HG03521 (cell line): Measurements from ENCODE around the gene CFLAR.
"Not testable (repeated sequence)": the region's sequence is repeated elsewhere in the genome, so short reads cannot be mapped to it uniquely, and the experiment has no call there.

Experiments used
- ATAC-seq: cut with Tn5 transposase; IDR thresholded peaks from one replicate; pipeline ENCODE4 v1.9.1; 2021; ENCODE audit warnings: mild to moderate bottlenecking, moderate library complexity; ENCODE audit not compliant: unreplicated experiment

The CFLAR gene

DNA sequence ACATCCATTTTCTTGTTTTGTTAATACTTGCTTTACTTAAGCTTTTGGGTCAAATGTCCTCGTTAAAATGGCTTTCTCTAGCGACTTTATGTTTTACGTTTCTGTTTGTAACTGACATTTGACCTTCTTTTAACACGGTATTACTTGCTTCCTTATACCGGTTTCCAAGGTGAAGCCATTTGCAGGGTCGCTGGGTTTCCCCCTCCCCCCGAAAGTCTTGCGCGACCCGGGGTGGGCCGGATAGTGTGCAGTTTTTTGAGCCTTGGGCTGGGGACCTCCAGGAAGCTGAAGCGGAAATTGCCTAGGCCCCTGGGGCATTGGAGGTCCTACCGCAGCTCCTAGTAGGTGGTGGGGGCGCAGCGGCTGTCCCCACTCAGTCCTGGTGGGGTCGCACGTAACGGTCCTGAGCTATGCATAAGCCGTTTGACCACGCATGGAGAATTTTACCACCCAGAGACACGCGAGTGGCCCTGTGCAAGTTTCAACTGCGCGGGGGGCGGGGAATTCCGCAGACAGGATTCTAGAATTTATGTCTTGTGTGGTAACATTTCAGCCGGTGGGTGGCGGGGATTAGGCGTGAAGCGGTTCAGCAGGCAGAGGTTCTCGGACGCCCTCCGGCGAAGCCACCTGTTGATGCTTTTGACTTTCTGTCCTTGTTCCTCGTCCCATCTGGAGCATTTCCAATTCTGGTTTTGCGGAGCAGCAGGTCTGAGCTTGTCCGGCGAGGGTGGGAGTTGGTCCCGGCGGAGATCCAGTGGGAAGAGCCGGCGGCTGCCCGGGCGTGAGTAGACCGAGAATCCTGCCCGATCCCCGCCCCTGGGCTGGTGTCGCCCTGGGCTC, 2.4 kb downstream of the CFLAR start:
- peak; percentile 40 for ATAC-seq

DNA sequence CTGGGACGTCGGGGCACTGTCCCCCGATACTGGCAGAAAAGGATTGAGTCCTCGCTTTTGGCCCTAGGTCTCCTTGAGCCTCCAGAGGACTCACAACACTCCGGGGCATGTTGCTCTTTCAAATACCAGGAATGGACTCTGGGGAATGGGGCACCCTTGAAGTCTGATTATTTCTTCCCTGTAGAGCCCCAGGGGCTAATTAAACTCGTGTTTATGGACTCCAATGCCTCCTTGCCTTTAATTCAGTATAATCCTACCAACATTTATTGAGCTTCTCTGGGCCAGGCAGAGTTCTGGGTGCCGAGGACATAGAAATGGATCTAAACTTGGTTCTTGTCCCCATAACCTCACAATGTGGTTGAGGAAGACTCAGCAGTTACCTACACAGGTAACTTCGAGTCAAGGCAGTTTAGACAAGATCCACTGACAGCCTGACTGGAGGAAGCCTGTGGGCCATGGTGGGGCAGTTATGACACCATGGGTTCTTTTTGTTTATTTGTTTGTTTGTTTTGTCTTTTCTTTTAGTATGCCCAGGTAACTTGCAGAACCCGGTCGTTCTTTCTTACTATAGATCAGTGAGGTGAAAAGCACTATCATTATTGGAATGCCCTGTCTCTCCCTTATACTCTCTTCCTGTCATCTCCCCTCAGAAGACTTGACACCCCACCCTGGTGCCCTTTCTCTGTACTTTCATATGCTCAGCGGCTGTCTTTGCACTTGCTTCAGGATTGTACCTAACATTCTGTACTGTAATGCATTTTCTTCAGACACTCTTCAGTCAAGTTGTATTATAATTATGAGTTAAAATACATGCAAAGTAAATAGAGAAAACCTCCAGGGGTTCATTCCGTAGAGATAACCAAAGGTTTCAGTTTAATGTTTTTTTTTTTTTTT, 3.2 kb downstream of the CFLAR start:
- ATAC-seq = no peak

DNA sequence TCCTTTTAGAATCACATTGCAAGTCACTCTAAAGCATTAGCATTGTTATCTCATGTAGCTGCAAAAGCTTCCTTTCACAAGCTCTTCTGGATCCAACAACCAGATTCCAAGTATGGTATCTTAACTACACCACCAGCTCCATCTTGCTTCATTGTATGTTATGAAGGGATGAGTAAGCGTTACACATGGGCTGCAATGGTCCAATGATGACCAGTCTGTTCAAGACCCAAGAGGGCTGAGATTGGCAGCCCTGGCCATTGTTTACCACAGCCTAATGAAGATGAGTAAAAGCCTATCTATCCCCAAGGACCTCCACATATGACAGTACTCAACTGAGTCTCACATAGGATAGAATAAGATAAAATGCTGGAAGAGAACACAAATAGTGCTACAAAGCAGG, 6.3 kb downstream of the CFLAR start:
- ATAC-seq = no peak

DNA sequence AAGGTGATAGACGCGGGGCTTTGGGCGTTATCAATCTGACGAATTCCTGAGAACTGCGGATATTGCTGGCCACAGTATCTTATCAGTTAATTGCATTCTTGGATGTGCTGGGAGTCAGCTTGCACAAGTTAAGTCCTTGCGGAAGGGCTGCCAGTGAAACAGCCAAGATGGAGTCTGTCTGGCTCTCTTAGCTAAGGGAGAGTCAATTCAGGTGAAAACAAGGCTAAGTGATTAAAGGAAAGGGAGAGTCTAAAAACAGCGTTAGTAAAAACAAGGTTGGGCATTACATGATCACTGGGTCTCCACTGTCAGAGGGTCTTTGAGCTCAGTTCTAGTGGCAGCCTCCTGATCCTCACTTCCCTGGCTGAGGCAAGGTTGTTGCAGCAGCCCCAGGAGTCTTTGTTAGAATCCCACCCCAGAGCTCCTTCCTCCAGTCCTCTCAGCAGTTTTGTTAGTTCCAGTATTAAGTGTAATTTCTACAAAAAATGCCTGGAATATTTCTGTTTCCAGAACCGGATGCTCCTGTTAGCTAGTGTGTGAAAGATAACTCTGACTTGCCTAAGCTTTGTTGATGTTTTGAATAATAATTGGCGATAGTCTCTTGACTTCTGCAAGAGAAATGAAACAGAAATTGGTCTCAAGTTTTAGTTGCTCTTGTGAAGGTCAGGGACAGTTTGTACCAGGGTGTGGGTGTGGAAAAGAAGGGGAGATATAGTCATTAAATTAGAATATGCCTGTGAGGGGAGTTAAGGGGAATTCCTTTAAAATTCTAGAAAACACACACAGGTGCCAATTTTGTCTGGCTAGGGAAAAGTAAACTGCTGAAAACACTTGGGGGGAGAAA, 10.6 kb downstream of the CFLAR start:
- no peak for ATAC-seq

DNA sequence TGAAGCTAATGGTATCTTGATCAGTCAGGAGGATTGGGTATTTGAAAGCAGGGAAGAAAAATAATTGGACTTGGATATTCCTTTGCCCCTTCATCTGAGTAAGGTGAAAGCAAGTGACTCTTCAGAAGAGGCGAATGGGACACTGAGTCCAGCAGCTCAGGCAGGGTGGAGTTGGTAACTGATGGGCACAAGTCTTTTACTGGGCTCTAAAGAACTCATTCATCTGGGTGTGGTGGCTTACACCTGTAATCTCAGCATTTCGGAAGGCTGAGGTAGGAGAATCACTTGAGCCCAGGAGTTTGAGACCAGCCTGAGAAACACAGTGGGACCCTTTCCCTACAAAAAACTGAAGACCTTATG, 11.2 kb downstream of the CFLAR start:
- ATAC-seq = no peak

DNA sequence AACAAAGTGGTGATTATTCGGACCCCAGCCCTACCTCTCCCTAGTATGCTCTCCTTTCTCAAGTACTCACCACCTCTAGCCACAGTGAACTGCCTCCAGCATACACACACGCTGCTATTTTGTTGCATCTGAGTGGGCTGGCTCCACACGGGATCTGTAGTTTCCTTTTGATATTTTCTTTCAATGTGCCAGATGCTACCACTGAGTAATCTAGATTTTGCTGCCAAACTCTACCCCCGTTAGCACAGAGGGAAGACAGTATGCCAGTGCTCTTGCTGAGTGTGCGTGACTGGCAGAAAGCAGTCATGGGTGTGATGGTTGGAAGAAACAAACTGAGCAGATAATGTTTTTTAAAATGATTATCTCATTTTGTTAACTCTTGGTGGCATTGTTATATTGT, 11.6 kb downstream of the CFLAR start:
- ATAC-seq = no peak

DNA sequence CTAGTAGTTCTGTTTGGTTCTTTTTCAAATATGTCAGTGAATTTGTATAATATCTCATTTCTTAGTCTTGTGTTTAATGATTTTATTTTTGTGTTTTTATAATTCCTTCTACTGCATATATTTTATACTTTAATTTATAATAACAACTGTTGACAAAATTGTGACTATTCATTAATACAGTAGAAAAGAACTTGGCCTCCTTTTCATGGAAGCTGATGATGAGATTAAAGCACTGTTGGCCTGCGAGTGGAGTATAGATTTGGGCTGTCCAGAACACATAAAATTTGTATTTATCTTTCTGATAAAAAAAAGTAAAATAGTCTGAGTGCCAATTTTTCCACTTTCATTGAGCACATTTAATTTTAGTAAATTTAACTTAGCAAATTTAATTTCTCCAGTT, 12.1 kb downstream of the CFLAR start:
- no peak for ATAC-seq

DNA sequence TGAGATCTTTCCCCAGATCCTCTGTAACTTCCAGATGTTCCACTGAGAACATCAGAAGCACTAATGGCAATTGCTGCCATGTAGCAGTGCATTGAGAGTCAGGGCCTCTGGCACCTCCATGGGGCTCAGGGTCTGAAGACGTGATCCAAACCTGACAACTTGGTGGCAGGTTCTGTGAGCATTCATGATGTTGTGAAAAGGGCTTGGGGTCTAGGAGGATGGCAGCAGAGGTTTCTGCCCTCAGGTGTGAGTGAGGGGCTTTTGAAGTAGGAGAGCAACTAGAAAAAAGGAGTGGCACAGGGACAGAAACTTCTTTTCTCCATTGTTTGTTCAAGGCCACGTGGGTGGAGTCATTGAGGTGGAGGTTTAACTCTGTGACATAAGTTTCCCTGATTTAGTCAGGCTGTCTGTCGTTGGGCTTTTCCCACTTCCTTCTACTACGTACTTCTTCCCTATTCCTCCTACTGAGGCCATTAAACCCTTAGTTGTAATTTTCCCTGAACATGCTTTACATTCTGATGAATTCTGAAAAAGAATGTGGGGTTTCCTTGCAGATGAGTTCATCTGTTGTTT, 13.1 kb downstream of the CFLAR start:
- no peak for ATAC-seq

DNA sequence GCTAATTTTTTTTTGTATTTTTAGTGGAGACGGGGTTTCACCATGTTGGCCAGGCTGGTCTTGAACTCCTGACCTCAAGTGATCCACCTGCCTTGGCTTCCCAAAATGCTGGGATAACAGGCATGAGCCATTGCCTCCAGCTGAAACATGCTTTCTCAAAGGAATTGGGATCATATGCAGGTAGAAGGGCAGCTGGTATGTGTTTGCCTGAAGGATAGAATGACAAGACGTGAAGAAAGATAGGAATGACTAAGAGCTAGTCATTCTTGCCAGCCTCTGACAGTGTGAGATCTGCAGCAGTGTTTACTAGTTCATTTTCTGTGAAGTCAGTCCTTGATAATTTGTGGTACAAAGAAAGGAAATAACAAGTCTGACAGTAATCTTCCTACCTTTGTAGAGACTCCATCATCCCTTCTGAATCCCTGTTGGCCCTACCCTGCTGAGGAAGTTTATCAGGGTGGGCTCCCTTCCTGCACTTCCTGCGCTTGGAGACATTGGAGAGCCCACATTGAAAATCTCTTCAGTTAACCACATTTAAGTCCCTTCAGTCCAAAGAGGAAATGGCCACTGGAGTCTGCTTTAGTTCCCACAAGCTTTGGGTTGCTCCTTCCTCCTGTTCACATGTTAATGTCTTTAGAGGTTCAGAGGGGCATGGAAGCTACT, 14.7 kb downstream of the CFLAR start:
- no peak for ATAC-seq

DNA sequence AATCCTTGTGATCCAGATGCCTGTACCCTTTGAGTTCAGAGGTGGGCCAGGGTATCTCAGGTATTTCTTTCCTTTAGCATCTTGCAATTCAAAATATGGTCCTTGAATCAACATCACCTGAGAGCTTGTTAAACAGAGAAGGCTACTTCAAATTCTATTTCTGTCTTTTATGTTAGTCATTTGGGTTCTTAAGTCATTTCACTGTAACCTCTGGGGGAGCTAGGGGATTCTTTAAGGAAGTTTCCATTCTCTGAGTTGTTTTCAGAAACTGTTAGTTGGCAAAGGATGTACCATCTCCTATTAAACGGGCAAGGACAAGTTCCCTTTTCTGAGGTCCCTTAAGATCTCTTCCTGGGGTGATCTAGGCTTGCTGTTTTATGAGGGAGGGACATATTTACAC, 16.6 kb downstream of the CFLAR start:
- no peak for ATAC-seq

DNA sequence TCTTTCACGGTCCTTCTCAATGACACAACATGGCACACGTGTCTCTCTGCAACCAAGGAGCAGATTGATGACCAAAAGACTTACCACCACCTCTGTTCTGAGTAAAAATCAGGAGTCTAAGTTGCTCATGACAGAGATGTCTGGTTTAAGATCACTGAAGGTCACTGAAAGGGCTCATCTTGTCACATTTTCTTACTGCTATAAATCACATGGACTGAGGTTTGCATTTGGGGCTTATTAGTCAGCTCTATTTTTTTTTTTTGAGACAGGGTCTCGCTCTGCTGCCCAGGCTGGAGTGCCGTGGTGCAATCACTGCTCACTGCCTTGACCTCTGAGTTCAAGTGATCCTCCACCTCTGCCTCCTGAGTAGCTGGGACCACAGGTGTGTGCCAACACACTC, 19.4 kb downstream of the CFLAR start:
- ATAC-seq = no peak

DNA sequence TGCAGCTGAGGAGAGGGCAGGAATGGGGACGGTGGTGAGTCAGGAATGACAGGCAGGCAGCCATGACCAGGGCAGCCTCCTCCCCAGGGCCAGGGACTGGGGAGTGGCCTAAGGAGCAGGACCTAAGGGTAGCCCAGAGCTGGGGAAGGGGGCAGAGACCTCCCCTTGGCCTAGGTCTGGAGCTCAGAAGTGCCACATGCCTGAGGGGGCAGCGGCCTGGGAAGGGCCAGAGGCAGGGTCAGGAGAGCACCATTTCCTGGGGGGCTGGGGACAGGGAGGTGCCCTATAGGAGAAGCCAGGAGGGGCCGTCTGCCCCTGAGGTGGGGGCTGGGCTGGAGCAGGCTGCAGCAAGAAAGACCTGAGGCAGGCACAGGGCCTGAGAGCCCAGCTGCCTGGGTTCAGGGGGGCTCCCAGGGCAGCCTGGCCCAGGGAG, 20.9 kb downstream of the CFLAR start:
- ATAC-seq = no peak

DNA sequence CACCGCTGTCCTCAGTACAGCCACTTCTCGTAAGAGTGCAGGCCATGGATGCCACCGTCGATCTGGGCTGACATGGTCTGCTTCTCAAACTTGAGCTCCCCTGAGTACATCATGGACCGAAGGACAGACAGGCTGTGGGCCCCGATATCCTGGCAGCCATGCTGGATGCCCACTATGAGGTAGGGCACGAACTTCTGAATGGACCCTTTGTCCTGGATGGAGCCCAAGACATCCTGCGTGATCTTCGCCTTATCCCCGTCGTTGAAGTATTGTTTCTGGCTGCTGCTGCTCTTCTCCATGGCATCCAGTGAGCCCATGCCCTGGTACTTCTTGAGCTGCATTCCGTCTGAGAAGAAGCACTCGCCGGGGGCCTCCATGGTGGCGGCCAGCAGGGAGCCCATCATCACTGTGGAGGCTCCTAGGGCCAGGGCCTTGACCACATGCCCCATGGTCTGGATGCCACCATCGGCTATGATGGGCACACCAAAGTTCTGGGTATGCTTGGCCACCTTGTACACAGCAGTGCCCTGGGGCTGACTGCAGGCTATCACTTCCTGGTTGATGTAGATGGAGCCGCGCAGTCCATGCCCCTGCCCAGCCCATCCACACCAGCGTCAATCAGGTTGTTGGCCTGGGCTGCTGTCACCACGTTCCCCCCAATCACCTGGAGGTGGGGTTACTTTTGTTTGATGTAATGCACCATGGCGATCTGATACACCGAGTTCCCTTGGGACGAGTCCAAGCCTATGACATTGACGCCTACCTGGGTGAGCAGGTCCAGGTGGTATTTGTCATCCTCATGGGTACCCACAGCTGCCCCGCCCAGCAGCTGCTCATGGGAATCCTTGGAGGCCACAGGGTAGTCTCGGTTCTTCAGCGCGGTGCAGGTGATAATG, 21.8 kb downstream of the CFLAR start:
- no peak for ATAC-seq

DNA sequence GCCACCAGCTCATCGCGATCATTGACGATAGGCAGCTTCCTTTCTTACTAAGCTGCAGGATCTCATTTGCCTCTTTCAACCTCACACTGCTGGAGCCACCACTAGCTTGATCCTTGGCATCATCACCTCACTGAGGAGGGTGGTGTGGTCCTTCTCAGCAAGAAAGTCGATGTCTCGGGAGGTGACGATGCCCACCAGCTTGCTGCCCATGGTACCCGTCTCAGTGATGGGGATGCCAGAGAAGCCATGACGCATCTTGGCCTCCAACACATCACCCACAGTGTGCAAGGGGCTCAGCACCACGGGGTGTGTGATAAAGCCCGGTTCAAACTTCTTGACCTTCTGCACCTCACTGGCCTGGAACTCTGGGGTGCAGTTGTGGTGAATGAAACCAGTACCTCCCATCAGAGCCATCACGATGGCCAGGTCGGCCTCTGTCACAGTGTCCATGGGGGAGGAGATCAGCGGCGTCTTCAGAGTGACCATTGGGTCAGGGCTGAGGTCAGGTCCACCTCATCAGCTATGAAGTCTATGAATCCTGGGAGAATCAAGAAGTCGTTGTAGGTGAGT, 22.5 kb downstream of the CFLAR start:
- no peak for ATAC-seq

DNA sequence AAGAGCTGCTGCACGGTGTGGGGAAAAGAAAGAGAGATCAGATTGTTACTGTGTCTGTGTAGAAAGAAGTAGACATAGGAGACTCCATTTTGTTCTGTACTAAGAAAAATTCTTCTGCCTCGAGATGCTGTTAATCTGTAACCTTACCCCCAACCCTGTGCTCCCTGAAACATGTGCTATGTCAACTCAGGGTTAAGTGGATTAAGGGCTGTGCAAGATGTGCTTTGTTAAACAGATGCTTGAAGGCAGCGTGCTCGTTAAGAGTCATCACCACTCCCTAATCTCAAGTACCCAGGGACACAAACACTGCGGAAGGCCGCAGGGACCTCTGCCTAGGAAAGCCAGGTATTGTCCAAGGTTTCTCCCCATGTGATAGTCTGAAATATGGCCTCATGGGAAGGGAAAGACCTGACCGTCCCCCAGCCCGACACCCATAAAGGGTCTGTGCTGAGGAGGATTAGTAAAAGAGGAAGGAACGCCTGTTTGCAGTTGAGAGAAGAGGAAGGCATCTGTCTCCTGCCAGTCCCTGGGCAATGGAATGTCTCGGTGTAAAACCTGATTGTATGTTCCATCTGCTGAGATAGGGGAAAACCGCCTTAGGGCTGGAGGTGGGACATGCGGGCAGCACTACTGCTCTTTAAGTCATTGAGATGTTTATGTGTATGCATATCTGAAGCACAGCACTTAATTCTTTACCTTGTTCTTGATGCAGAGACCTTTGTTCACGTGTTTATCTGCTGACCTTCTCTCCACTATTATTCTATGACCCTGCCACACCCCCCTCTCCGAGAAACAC, 23.2 kb downstream of the CFLAR start:
- not testable (repeated sequence) for ATAC-seq

DNA sequence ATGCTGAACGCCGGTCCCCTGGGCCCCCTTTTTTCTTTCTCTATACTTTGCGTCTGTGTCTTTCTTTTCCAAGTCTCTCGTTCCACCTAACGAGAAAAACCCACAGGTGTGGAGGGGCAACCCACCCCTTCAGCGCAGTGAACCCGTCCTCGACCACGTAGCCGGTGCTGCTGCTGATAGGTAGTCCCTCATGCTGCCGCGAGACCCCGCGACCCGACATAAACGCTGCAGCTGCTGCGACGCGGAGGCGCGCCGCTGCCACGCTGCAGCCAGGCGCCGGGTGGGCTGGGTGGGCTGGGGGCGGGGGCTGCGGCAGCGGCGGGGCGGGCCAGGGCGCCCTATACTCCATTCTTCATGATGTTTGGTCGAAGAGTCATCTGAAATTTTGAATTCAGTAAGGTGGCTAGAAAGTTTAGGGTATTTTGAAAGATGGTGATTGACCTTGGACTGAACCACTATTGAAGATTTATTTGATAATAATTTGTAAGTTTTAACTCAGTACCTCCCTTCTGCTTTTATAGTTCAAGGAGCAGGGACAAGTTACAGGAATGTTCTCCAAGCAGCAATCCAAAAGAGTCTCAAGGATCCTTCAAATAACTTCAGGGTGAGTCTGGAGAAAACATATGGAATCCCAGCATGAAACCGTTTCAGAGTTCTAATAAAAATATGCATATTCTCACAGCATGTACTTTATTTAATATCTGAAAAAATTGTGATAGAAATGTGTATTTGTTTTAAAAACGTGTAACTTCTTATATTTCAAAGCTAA, 24.1 kb downstream of the CFLAR start:
- no peak for ATAC-seq
